ENCODE results near the gene ERMP1. TPM values are rescaled to one million over a fixed set of nuclear protein-coding genes. Genes with fewer than 3 reads are reported as not detected.

ERMP1 gene
- polyA plus RNA-seq, 1 of the 3 experiments (the other 2 are of a cell fraction), result 5.9 TPM

DNA sequence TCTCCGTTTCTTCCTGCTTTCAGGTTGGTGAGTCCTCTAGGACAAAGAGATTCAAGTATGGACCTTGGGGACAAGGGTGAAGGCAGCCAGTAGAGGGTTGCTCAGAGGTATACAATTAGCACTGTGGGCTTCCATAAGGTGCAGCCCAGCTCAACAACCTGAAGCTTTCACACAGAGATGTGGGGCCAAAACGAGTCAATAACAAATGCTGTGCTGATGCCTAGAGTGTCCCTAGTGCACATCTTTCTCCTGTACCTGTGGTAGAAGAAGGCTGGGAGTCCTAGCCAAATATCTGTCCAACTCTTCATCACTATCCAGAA is 37.1 kb upstream of the ERMP1 start:
- DNase-seq, result no peak
- Histone ChIP-seq H3K9ac (no peak overlapping the region), H2AFZ (ENCODE audit: low read depth) (no peak overlapping the region), H3K4me2 (no peak overlapping the region), H3K27ac (ENCODE audit: low read depth in 2 of 2, low read length in 1 of 2) (no peak overlapping the region), H3K36me3 (replicated peaks in 1 of 2; ENCODE audit: control insufficient read depth in 1 of 2, insufficient read depth in 2 of 2, low read length in 1 of 2) (no peaks in the 10 kb centered on the region), H3K27me3 (ENCODE audit: insufficient read depth) (no peaks in the 10 kb centered on the region), H3K9me3 (no peaks in the 10 kb centered on the region), H3K4me3 (ENCODE audit: low read depth in 2 of 2, low read length in 1 of 2) (no peak overlapping the region), H3F3A (replicated peaks; ENCODE audit: insufficient read depth) (no peaks in the 10 kb centered on the region), H3K4me1 (ENCODE audit: control insufficient read depth in 1 of 2, insufficient read depth in 2 of 2, low read depth in 1 of 2, low read length in 1 of 2) (no peaks in the 10 kb centered on the region), H3K79me2 (ENCODE audit: insufficient read depth) (no peaks in the 10 kb centered on the region), H4K20me1 (ENCODE audit: insufficient read depth) (no peaks in the 10 kb centered on the region), H3K9me2 (no peaks in the 10 kb centered on the region)
- no peak for TF ChIP-seq YY1 (IDR thresholded peaks at IDR 0.05; ENCODE audit: low read depth)
- TF ChIP-seq GABPA (IDR thresholded peaks at IDR 0.05; ENCODE audit: low read depth), result no peak
- no peak for TF ChIP-seq SMC3 (IDR thresholded peaks at IDR 0.05; ENCODE audit: low read depth, low read length)
- TF ChIP-seq GATA2 (CRISPR knock-in tag; IDR thresholded peaks at IDR 0.05), result no peak
- no peak for TF ChIP-seq NRF1 (IDR thresholded peaks at IDR 0.05; ENCODE audit: low read depth, low read length)
- TF ChIP-seq MXI1 (IDR thresholded peaks at IDR 0.05; ENCODE audit: low read depth, low read length), result no peak
- TF ChIP-seq RFX5 (IDR thresholded peaks at IDR 0.05; ENCODE audit: low read length), result no peak
- TF ChIP-seq POLR2AphosphoS5 (IDR thresholded peaks at IDR 0.05; ENCODE audit: low read depth, low read length), result no peak
- no peak for TF ChIP-seq EP300 (IDR thresholded peaks at IDR 0.05; ENCODE audit: borderline replicate concordance in 1 of 2, low read depth in 1 of 2, low read length in 1 of 2)
- no peak for TF ChIP-seq RAD21 (IDR thresholded peaks at IDR 0.05; ENCODE audit: low read length)
- WGBS (ENCODE audit: low lambda C conversion rate), result 71% methylated on average over 2 of the region's 2 CpGs
- ChIA-PET POLR2A (no interaction called here), CTCF (interaction anchor here (1.0 to 2.9 kb wide), 4 partner anchors 12 to 37 kb away, joined by 3 to 20 read pairs (median 6); no protein-coding TSS in a partner anchor)

GRCh38 chr9:5869315-5870019 is 36.5 kb upstream of the ERMP1 start:
- Histone ChIP-seq H3K79me2 (ENCODE audit: insufficient read depth) (no peaks in the 10 kb centered on the region), H3K9ac (no peak overlapping the region), H3K4me3 (ENCODE audit: low read depth in 2 of 2, low read length in 1 of 2) (no peak overlapping the region), H3F3A (replicated peaks; ENCODE audit: insufficient read depth) (no peaks in the 10 kb centered on the region), H3K27ac (ENCODE audit: low read depth in 2 of 2, low read length in 1 of 2) (no peak overlapping the region), H3K36me3 (replicated peaks in 1 of 2; ENCODE audit: control insufficient read depth in 1 of 2, insufficient read depth in 2 of 2, low read length in 1 of 2) (no peaks in the 10 kb centered on the region), H3K27me3 (ENCODE audit: insufficient read depth) (no peaks in the 10 kb centered on the region), H3K4me2 (no peak overlapping the region), H3K9me3 (no peaks in the 10 kb centered on the region), H4K20me1 (ENCODE audit: insufficient read depth) (no peaks in the 10 kb centered on the region), H3K9me2 (no peaks in the 10 kb centered on the region), H2AFZ (ENCODE audit: low read depth) (no peak overlapping the region), H3K4me1 (ENCODE audit: control insufficient read depth in 1 of 2, insufficient read depth in 2 of 2, low read depth in 1 of 2, low read length in 1 of 2) (no peaks in the 10 kb centered on the region)
- ChIA-PET POLR2A (no interaction called here), CTCF (interaction anchor here (0.6 to 2.9 kb wide), 5 partner anchors 9 to 21 kb away, joined by 3 to 20 read pairs (median 5); no protein-coding TSS in a partner anchor)
- TF ChIP-seq EP300 (IDR thresholded peaks at IDR 0.05; ENCODE audit: borderline replicate concordance in 1 of 2, low read depth in 1 of 2, low read length in 1 of 2), result no peak
- no peak for TF ChIP-seq FOXM1 (IDR thresholded peaks at IDR 0.05; ENCODE audit: low read depth)
- peak; percentile 31; the same call in 1 of the 2 replicates for TF ChIP-seq CTCF (IDR thresholded peaks at IDR 0.05)
- no peak for DNase-seq
- WGBS (ENCODE audit: low lambda C conversion rate), result 75% methylated on average over 3 of the region's 3 CpGs
